ENCODE measurements around the gene ZNRF2.
A peak's percentile ranks its signal among the peaks of the same experiment; 100 is the strongest.

The ZNRF2 gene

GRCh38 chr7:30322271-30323005 lies 38.0 kb downstream of the ZNRF2 start:
- peak; percentile 42 for DNase-seq (ENCODE audit: low spot score)

- peak; percentile 45 for DNase-seq (ENCODE audit: low spot score)
Measured at GRCh38 chr7:30323006-30323355, 38.6 kb downstream of the ZNRF2 start.

- peak; percentile 46 for DNase-seq (ENCODE audit: low spot score)
Measured at GRCh38 chr7:30327813-30328212, 43.4 kb downstream of the ZNRF2 start.

- DNase-seq (ENCODE audit: low spot score) = no peak
Measured at GRCh38 chr7:30328381-30328780, 44.0 kb downstream of the ZNRF2 start.

- no peak for DNase-seq (ENCODE audit: low spot score)
Measured at GRCh38 chr7:30329716-30330115, 45.3 kb downstream of the ZNRF2 start.

GRCh38 chr7:30330134-30331111 lies 46.0 kb downstream of the ZNRF2 start:
- no peak for DNase-seq (ENCODE audit: low spot score)

GRCh38 chr7:30331338-30331737 lies 46.9 kb downstream of the ZNRF2 start:
- no peak for DNase-seq (ENCODE audit: low spot score)

- no peak for DNase-seq (ENCODE audit: low spot score)
Measured at GRCh38 chr7:30332549-30332948, 48.2 kb downstream of the ZNRF2 start.

GRCh38 chr7:30335763-30336487 lies 51.5 kb downstream of the ZNRF2 start:
- DNase-seq (ENCODE audit: low spot score) = no peak

GRCh38 chr7:30344513-30344912 lies 60.1 kb downstream of the ZNRF2 start:
- DNase-seq (ENCODE audit: low spot score) = no peak

GRCh38 chr7:30347226-30348082 lies 63.1 kb downstream of the ZNRF2 start:
- DNase-seq (ENCODE audit: low spot score) = no peak

GRCh38 chr7:30348083-30348560 lies 63.7 kb downstream of the ZNRF2 start:
- DNase-seq (ENCODE audit: low spot score) = peak; percentile 90

GRCh38 chr7:30349170-30349569 lies 64.8 kb downstream of the ZNRF2 start:
- DNase-seq (ENCODE audit: low spot score) = no peak

- no peak for DNase-seq (ENCODE audit: low spot score)
Measured at GRCh38 chr7:30349816-30350215, 65.4 kb downstream of the ZNRF2 start.

GRCh38 chr7:30351286-30351685 lies 66.9 kb downstream of the ZNRF2 start:
- no peak for DNase-seq (ENCODE audit: low spot score)

- DNase-seq (ENCODE audit: low spot score) = no peak
Measured at GRCh38 chr7:30351724-30352123, 67.3 kb downstream of the ZNRF2 start.

GRCh38 chr7:30352169-30352568 lies 67.8 kb downstream of the ZNRF2 start:
- DNase-seq (ENCODE audit: low spot score) = no peak

GRCh38 chr7:30353532-30353931 lies 69.1 kb downstream of the ZNRF2 start:
- DNase-seq (ENCODE audit: low spot score) = no peak

GRCh38 chr7:30353932-30354607 lies 69.7 kb downstream of the ZNRF2 start:
- no peak for DNase-seq (ENCODE audit: low spot score)

- no peak for DNase-seq (ENCODE audit: low spot score)
Measured at GRCh38 chr7:30354791-30355190, 70.4 kb downstream of the ZNRF2 start.

GRCh38 chr7:30359957-30360356 lies 75.6 kb downstream of the ZNRF2 start:
- DNase-seq (ENCODE audit: low spot score) = no peak
